ENCODE data around the gene LOXHD1.

GRCh38 chr18:46657115-46657955, at the start of gene LOXHD1:
- no peak for TF ChIP-seq CTCF (IDR thresholded peaks at IDR 0.05; ENCODE audit: borderline replicate concordance, extremely low read depth, low read length, poor library complexity, severe bottlenecking)
- TF ChIP-seq EZH2 (IDR thresholded peaks at IDR 0.05; ENCODE audit: borderline replicate concordance, low read depth, low read length, severe bottlenecking): no peak
